ENCODE data around the gene MYH16.
"Not testable (repeated sequence)": the region's sequence is repeated elsewhere in the genome, so short reads cannot be mapped to it uniquely, and the experiment has no call there.

Gene MYH16

GRCh38 chr7:99258501-99258900, 14.1 kb upstream of the MYH16 start:
- DNase-seq, result no peak

GRCh38 chr7:99260395-99260794, 12.2 kb upstream of the MYH16 start:
- no peak for DNase-seq

DNA sequence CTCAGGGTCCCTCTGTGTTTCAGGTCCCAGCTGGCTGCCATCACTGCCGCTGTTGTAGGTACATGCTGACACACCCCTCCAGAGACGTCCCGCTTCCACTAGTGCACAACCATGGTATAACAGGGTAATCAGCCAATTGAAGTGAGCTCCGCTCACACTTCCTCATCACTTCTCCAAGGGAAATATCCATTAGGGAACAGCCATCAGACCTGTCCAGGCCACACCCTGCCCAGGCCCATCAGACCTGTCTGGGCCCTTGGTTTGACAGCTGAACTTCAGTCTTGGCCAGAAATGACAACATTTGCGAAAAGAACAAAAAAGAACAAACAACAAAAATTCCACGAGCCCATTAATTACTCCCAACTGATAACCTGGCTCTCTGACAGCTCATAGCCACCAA, 11.0 kb upstream of the MYH16 start:
- no peak for DNase-seq

DNA sequence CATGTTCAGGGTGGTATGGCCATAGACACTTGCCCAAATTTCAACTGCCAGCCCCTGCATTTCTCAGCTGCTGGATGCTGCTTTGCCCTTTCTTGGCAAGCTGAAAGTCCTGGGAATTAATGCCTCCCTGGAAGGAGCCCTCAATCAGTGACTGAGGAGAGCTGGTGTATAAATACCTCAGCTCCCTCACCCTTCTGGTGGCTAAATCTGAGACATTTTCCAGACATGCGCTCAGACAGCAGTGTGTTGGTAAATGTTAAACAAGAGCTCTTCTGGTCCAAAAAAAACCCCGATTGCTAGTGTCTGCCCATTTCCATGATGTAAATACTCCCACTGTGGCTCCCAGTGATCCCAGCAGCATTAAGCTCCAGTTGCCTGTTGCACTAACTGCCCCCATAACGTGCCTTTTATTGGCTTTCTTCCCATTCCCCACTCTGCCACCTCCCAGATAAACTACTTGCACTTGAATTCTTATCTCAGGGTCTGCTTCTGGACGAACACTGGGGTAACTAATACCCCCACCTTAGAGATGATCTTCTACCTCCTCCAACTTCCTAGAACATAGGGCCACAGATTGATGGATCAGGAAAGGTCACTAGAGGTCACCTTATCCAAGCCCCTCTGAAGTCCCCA, 6.7 kb upstream of the MYH16 start:
- DNase-seq, result no peak

GRCh38 chr7:99267481-99267840, 5.2 kb upstream of the MYH16 start:
- DNase-seq, result no peak

- DNase-seq, result no peak
Measured at GRCh38 chr7:99267841-99268576, 4.6 kb upstream of the MYH16 start.

- no peak for DNase-seq
Measured at GRCh38 chr7:99268577-99268908, 4.1 kb upstream of the MYH16 start.

DNA sequence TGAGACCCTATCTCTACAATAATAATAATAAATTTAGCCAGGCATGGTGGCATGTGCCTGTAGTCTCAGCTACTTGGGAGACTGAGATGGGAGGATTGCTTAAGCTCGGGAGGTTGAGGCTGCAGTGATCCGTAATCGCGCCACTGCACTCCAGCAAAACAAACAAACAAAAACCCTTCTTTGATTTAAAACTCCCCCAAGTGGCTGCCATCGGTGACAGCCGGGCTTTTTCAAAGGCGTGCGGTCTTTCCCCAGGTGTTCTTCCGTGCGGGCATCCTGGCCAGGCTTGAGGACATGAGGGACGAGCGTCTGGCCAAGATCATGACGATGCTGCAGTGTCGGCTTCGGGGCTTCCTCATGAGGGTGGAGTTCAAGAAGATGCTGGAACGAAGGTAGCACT, 1.9 kb upstream of the MYH16 start:
- no peak for DNase-seq

GRCh38 chr7:99273561-99273960, 922 bp downstream of the MYH16 start:
- not testable (repeated sequence) for DNase-seq

DNA sequence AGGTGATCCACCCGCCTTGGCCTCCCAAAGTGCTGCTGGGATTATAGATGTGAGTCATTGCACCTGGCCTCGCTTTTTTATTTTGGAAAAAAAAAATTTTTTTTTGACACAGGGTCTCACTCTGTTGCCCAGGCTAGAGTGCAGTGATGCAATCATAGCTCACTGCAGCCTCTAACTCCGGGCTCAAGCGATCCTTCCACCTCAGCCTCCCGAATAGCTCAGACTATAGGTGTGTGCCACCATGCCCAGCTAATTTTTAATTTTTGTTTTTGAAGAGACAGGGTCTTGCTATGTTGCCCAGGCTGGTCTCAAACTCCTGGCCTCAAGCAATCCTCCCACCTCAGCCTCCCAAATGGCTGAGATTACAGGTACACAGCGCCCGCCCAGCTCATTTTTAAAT, 2.3 kb downstream of the MYH16 start:
- DNase-seq, result not testable (repeated sequence)

DNA sequence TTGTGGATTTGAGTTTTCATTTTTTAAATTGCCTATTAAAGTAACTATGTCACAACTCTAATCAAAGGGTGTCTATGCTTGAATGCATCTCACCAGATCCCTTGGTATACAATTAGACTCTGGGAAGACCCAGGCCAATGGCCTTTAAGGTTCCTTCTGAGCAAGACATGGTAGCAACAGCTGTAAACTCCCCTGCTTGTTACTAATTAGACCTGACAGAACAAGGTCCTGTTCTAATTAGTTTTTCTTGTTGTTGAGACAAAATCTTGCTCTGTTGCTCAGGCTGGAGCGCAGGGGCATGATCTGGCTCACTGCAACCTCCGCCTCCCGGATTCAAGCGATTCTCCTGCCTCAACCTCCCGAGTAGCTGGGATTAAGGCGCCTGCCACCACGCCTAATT, 2.9 kb downstream of the MYH16 start:
- DNase-seq, result no peak

GRCh38 chr7:99278180-99278579, 5.5 kb downstream of the MYH16 start:
- no peak for DNase-seq

- not testable (repeated sequence) for DNase-seq
Measured at GRCh38 chr7:99284165-99284564, 11.5 kb downstream of the MYH16 start.

GRCh38 chr7:99287779-99288534, 15.3 kb downstream of the MYH16 start:
- no peak for DNase-seq

- DNase-seq, result no peak
Measured at GRCh38 chr7:99289185-99289584, 16.5 kb downstream of the MYH16 start.

DNA sequence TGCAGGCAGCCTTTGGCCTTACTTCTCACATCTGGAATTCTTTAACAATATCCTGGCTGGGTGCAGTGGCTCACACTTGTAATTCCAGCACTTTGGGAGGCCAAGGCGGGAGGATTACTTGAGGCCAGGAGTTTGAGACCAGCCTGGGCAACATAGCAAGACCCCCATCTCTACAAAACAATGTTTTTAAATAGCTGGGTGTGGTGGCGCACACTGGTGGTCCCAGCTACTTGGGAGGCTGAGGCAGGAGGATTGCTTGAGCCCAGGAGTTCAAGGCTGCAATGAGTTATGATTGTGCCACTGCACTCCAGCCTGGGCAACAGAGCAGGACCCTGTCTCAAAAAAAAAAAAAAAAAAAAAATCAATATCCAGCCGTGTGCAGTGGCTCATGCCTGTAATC, 17.5 kb downstream of the MYH16 start:
- DNase-seq, result not testable (repeated sequence)

DNA sequence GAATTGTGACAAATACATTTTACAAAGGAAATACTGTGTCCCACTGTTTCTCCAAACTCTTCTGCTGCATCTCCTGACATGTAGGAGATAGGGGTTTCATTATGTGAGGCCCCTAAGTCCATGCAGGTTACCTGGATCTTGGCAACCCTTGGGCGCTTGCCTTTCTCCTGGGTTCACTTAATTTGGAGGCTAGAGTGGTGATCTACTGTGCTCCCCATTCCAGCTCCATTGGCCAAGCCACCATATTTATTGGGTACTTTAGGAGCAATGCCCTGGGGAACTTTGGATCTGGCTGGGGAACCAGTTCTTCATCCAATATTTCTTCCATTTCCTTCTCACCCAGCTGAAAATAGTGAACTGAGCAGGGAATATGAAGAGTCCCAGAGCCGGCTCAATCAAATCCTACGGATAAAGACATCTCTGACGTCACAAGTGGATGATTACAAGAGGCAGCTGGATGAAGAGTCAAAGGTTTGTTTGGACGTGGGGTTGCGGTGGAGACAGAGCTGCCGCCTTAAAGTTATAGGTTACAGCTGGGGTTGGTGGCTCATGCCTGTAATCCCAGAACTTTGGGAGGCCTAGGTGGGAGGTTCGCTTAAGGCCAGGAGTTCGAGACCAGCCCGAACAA, 18.5 kb downstream of the MYH16 start:
- no peak for DNase-seq

GRCh38 chr7:99292127-99292526, 19.5 kb downstream of the MYH16 start:
- no peak for DNase-seq

DNA sequence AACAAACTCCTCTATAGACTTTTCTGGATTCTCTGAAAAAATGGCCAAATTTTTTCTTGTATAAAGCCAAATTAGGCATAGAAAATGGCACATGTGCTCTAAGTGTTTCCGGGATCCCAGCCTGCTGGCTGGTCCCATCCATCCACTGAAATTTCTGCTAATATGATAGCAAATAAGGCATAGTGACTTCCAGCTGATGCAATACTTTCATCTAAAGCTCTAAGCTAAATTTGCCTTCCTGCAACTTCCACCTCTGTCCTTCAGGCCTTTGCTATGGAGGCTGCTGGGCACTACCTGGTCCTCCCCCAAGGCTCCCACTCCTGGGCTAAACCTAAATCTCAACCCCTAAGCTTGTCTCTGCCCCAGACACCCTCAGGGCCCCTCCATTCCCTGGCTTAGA, 20.5 kb downstream of the MYH16 start:
- no peak for DNase-seq

DNA sequence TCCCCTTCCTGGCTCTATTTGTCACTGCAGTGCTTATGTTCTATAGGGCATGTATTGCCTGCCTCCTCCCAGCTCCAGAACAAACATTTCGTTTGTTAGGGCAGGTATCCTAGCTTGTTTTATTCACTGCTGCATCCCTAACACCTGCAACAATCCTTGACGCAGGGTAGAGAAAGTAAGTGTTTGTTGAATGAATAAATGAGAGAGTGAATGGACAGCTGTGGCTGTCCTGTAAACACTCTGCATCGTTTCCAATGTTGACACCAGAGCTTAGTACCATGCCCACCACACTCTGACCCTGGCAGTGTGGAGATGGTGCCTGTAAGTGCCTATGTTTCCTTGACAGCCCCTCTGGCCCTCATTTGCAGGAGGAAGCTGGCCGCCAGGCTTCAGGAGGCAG, 21.0 kb downstream of the MYH16 start:
- no peak for DNase-seq

GRCh38 chr7:99296471-99296870, 23.8 kb downstream of the MYH16 start:
- DNase-seq, result no peak

- DNase-seq, result no peak
Measured at GRCh38 chr7:99301496-99301895, 28.9 kb downstream of the MYH16 start.

DNA sequence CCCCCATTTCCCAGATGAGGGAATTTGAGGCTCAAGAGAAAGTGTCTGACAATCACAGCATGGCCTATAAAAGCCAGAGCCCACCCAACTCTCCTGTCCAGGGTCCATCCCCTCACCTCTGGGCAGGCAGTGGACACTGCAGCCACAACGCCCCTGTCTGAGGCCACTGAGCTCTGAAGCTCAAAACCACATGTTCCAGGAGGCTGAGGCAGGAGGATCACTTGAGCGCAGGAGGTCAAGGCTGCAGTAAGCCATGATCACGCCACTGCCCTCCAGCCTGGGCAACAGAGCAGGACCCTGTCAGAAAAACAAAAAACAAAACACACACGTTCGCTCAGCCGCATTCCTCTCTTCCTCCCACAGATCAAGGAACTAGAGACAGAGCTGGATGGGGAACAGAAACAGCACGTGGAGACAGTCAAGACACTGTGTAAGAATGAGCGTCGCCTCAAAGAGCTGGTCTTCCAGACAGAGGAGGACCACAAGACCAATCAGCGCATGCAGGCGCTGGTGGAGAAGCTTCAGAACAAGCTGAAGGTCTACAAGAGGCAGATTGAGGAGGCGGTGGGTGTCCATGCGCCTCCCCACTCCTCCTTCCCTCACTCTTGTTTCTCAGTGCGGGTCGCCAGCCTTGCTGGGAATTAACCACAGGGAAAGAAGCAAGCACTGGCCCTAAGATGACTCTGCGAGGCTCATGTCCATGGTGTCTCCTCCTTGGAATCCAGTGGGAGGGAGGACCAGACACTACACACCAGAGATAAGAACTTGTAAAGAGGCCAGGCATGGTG, 33.0 kb downstream of the MYH16 start:
- no peak for DNase-seq
